ENCODE measurements around the gene GAB3.

The GAB3 gene

DNA sequence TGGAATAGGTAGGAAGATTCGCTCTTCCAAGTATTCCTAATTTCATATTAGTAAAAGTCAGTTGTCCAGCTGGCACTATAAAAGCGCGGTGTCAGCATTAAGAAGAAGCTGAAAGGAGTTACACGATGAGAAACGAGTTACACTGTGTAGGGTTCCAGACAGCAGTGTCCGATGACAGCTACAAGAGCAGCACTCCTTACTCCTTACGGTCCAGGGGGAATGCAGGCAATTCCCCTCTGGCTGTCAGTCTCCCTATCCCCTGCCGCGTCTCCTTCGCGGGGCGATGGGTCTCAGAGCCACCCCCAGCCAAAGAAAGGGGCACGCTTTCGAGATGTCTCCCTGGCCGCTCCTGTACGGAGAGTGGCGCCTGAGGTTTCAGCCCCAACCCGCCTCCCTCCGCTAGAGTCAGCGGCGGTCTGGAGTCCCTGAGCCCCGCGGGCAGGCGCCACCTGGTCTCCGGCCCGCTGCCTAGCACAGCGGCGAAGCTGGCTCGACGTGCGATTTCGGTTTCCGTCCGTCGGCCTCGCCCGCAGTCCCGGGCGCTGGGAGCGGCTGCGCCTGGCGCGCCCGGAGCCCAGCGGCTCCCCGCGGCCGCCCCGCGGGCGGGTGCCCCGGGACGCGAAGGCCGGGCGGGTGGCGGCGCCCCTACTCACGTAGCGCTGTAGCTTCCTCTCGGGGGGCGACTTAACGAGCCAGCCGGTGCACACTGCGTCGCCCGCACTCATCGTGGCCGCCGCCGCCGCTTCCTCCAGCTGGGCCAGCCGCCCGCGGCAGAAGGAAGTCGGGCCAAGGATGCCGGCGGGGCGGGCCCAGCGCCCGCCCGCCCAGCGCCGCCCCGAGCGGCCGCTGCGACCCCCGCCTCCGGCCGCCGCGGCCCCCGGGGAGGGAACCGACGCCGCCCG is at the start of gene GAB3:
Gene GAB3 (minus strand): TSS at position 777 of the 902 bp plus-strand sequence. CDS start 52 bp downstream, at position 725.
- DNase-seq (ENCODE audit: low spot score): no peak

GRCh38 chrX:154799556-154800348 is 48.9 kb upstream of the GAB3 start:
- no peak for DNase-seq (ENCODE audit: low spot score)

DNA sequence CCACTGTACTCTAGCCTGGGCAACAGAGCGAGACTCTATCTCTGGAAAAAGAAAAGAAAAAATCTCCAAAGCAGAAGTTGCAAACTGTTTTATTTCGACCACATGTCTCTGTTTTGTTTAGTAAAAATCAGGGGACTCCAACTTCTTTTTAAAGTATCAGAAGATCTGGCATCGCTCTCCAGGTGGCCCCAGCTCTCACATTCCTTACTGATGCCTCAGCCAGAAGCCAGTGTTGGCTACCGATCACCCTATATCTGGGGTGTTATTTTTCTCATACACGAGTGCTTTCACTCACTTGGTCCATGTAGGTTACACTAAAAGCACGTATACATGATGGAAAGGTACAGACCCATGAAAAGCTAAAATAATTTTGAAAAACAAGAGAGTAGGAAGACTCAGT is 46.1 kb upstream of the GAB3 start:
- no peak for DNase-seq (ENCODE audit: low spot score)

DNA sequence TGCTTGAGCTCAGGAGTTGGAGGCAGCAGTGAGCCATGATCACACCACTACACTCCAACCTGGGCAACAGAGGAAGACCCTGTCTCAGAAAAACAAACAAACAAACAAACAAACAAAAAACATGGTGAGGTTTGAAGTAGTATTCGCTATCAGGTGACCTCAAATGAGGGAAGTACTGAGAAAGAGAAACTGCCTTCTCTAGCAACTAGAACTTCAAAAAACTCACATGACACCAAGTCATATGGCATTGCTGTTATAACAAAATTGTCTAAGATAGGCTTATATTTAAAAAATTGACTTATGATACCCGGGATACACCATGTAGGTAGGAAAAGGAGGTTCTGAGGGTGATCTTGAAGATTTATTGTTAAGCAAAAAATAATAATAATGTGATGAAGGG is 44.1 kb upstream of the GAB3 start:
- no peak for DNase-seq (ENCODE audit: low spot score)

DNA sequence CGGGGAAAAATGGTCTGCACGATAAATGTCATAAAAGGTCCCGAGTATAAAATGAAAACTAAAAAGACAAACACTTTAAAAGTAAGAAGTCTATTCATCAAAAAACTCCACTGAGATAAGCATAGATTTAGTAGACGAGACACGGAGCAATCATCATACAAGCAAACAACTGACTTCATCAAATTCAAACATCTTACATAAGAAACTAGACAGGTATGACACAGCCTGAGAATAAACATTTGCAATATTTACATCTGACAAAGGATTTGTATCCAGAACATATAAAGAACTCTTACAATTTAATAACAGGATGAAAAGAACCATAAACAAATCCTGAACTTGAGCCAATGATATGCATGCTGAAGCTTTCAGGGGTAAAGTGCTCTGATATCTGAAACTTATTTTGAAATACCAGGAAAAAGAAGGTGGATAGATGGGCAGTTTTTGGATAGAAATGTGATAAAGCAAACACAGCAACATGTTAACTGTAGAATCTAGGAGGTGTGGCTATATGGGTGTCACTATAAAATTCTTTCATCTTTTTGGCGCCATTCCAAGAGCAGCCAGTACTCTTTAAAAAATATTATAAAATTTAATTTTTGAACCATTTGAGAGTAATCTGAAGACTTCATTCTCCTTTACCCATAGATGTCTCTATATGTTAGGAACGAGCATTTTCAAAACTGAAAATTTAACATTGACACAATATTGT is 42.4 kb upstream of the GAB3 start:
- no peak for DNase-seq (ENCODE audit: low spot score)

DNA sequence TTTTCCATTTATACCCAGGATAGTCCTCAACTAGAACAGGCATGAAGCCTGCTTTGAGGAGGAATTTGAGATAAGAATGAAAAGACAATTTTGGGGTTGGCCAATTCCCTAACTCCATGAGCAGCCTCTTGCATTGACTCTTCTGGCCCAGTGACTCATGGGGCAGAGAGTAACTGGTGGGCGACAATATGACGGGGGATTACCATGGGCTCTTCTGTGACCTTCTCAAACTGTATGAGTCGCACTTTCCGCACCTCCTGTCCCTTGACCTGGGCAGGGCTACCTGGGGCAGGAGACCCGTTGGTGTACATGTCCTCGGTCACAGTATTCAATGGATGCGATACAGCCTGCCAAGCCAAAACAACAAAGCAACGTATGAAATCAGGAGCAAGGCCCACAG is 41.1 kb upstream of the GAB3 start:
- DNase-seq (ENCODE audit: low spot score): no peak

- no peak for DNase-seq (ENCODE audit: low spot score)
These were observed 40.6 kb upstream of the GAB3 start for GRCh38 chrX:154791467-154791866.

DNA sequence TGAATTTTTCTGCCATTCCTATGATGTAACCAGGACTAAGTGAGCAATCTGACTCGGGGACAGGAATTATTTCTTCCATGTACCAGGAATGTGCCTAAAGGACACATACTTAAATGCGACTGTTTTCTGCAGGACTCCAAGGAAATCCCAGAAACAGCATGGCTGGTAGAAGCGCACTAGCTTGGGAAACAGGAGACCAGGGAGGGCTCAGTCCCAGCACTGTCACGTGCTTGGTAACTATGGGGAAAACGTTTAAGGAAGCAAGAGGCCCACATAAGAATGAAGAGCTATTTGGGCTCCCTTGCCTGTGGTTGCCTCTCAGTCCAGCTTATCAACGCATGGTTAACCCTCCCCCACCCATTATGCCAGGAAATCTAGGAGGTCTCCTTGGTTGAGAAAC is 34.8 kb upstream of the GAB3 start:
- DNase-seq (ENCODE audit: low spot score): no peak

GRCh38 chrX:154784149-154784995 is 33.5 kb upstream of the GAB3 start:
- no peak for DNase-seq (ENCODE audit: low spot score)

DNA sequence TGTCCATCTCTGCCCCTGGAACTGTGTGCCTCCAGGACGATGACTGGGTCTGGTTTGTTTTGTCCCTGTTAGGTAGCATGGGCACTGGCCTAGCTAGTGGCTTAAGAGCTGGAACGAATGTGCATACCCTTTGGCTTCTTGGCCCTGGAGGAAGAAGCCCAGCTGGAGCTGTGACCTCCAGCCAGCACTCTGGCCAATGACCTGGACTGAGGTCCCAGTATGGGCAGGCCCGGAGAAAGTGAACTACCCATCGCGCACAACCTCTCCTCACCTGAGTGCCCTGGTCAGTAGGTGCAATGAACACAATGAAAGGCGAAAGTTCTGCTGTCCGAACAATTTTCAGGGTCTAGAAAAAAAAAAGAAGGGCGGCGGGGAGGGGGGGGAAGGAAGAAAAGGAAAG is 30.1 kb upstream of the GAB3 start:
- no peak for DNase-seq (ENCODE audit: low spot score)

- no peak for DNase-seq (ENCODE audit: low spot score)
These were observed 28.4 kb upstream of the GAB3 start for GRCh38 chrX:154779261-154779660.

- no peak for DNase-seq (ENCODE audit: low spot score)
These were observed 25.9 kb upstream of the GAB3 start for GRCh38 chrX:154776753-154777152.

GRCh38 chrX:154775419-154776349 is 24.8 kb upstream of the GAB3 start:
- no peak for DNase-seq (ENCODE audit: low spot score)

DNA sequence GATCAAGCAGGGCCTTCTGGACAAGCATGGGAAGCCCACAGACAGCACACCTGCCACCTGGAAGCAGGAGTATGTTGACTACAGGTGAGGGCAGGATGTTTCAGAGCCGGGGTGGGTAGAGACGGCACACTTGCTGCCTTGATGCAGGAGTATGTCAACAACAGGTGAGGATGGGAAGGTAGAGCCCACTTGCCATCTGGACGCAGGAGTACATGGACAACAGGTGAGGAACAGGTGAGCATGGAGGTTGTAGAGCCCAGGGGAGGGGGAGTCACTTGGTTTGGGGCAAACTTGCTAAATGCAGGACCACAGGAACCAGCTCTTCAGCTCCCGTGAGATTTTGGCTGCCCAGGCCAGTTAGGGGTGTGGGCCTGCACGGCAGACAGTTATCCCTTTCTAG is 23.7 kb upstream of the GAB3 start:
- no peak for DNase-seq (ENCODE audit: low spot score)

DNA sequence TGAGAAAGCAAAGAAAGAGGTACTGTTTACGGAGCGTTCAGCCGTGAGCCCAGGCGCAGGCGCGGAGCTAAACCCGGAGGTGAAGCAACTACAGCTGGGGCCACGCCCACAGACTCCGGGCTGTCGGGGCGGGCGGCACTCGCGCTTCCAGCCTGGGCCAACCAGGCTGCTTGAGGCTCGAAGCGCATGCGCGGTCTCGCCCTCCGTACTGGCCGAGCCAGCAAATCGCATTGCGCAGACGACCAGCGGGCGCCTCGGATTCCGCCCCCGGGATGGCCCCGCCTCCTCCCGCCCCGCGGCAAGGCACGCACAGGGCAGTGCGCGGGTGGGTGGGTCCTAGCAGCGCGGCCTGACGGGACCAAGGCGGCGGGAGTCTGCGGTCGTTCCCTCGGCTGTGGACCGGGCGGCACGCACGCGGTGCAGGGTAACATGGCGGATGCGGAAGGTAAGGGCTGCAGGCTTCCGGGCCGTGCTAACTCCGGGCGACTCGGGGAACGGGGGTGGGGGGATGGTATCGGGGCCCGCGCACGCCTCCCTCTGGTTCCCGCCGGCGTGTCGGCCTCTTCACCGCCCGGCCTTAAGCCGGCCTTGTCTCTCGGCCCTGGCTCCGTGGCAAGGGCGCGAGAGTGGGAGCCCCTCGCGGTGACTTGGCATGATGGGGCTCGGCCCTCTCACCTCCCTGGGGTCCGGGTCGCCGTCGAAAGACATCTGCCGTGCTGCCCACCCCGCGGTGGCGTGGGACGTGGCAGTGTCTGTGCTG is 11.8 kb upstream of the GAB3 start, which contains the start of gene DKC1:
Gene DKC1 (plus strand): TSS at position 328 of the 760 bp plus-strand sequence. CDS start 102 bp downstream, at position 430.
- peak; percentile 94 for DNase-seq (ENCODE audit: low spot score)

DNA sequence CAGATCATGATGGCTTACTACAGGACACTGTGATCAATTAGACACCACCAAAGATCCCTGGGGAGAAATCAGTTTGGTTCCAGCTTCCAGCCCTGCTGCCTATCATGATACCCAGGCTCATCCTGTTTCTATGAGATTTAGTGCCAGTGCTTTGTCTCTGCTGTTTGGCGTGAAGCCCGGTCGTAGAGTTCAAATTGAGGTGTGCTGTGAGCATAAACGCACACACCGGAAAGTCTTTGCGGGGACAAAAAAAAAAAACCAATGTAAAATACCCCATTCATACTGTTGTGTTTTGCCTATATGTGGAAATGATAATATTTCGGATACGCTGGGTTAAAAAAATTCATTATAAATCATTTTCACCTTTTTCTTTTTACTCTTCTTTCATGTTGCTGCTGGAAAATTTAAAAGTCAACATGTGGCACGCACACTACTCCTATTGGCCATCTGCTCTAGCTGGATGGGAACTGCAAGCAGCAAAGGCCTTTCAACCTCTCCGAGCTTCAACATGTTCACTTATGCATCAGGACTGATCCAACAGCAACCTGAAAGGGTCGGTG is 11.2 kb upstream of the GAB3 start:
- DNase-seq (ENCODE audit: low spot score): no peak

- DNase-seq (ENCODE audit: low spot score): no peak
These were observed 7.8 kb upstream of the GAB3 start for GRCh38 chrX:154758696-154759095.

DNA sequence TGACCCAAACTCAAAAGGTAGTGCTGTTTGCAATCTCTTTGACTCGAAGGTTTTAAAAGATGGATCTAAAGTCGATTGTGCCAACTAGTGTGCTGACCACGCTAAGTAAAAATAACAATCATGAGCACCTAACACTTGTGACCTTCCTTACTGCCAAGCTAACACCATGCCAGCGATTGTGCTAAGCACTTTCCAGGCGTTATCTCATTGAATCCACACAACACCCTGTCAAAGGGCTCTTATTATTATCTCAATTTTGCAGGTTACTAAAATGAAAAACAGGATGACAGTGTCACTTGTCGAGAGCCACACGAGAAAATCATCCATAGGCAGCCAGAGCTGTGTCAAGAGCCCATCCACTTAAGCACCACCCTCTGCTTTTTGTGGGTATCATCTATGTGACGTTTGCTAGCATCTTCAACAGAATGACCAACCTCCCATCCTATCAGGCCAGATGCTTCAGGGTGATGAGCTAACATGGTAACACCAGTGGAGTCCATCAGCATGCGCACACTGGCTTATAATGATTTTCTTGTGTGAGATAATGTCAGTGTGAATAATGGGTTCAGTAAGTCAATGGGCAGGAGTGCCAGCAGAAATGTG is 893 bp upstream of the GAB3 start:
- DNase-seq (ENCODE audit: low spot score): no peak

DNA sequence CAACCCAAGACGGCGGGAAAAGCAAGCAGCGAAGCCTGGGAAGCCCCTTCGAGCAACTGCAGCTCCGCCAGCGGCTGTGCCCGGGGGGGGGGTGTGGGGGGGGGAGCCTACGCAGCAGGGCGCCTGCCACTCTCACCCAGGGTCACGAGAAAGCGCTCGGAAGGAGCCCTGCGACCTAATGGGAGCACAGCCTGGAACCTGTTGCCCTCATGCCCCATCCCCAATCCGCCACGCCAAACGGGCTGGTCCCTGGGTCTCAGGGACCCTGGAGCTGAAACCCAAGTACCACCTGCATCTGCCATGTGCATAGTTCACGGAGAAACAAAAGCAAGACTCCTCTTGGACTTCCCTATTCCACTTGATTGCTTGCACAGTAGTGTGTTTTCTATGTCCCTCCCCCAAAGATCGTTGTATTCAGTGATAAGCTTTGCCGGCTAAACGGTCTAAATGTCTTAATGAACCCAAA is 359 bp upstream of the GAB3 start:
- no peak for DNase-seq (ENCODE audit: low spot score)

Data from activated CD4-positive, alpha-beta T cell treated with anti-CD3 and anti-CD28 coated beads, Interleukin-2, Interleukin-4, amounts not matched to agents 100 ng/mL and 50 ng/mL, durations not matched to agents 16 hours and 8 hours (primary cell).